GM21423 (cell line): ENCODE results near the gene UBASH3B.
A peak's percentile ranks its signal among the peaks of the same experiment; 100 is the strongest.
"Not testable (repeated sequence)": the region's sequence is repeated elsewhere in the genome, so short reads cannot be mapped to it uniquely, and the experiment has no call there.

ENCODE experiments used
- ATAC-seq: cut with Tn5 transposase; IDR thresholded peaks from one replicate; pipeline ENCODE4 v1.9.1; 2021; ENCODE audit warnings: mild to moderate bottlenecking, moderate library complexity; ENCODE audit not compliant: unreplicated experiment

UBASH3B gene, protein sequence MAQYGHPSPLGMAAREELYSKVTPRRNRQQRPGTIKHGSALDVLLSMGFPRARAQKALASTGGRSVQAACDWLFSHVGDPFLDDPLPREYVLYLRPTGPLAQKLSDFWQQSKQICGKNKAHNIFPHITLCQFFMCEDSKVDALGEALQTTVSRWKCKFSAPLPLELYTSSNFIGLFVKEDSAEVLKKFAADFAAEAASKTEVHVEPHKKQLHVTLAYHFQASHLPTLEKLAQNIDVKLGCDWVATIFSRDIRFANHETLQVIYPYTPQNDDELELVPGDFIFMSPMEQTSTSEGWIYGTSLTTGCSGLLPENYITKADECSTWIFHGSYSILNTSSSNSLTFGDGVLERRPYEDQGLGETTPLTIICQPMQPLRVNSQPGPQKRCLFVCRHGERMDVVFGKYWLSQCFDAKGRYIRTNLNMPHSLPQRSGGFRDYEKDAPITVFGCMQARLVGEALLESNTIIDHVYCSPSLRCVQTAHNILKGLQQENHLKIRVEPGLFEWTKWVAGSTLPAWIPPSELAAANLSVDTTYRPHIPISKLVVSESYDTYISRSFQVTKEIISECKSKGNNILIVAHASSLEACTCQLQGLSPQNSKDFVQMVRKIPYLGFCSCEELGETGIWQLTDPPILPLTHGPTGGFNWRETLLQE

GRCh38 chr11:122655527-122656072 lies at the start of gene UBASH3B:
Gene UBASH3B, plus strand, starts transcription at chr11:122655722. Its CDS starts 328 bp downstream, at chr11:122656050.
- ATAC-seq = peak; percentile 69

GRCh38 chr11:122607162-122607561 lies 48.4 kb upstream of the UBASH3B start:
- ATAC-seq = not testable (repeated sequence)

DNA sequence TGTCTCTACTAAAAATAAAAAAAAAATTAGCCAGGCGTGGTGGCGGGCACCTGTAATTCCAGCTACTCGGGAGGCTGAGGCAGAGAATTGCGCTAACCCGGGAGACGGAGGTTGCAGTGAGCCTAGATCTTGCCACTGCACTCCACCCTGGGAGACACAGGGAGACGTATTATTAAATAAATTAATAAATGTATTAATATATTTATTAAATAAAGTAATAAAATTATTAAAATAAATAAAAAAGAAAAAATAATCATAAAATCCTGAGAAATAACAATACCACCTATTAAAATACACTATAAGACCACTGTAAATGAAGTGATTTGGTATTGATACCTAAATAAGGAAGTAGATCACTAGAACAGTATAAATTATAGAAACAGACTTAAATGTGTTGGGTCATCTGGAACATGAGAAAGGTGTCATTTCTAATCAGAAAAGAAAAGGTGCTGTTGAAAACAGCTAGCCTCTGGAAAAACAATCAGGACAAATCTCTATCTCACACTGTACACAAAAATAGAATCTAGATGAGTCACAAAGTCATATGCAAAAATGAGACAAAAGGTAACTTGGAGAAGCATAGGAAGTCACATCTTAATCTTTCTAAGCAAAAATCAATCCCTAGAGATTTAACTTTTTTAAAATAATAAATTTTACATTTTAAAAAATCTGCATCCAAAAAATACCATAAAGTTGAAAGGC lies 43.2 kb upstream of the UBASH3B start:
- ATAC-seq = no peak

GRCh38 chr11:122616718-122617117 lies 38.8 kb upstream of the UBASH3B start:
- no peak for ATAC-seq

DNA sequence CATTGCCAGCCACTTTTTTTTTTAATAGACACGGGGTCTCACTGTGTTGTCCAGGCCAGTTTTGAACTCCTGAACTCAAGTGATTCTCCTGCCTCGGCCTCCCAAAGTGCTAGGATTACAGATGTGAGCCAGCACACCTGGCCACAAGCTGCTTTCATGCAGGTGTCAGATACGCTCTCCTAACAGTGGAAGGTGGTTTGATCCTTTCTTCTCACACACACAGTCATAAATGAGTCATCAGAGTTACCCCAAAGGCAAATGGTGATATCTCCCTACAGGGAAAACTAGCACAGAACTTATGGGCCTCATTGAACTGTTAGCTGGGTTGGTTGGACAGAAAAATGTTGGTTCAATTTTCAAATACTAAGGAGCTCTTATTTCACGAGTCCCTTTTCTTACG lies 38.2 kb upstream of the UBASH3B start:
- no peak for ATAC-seq

DNA sequence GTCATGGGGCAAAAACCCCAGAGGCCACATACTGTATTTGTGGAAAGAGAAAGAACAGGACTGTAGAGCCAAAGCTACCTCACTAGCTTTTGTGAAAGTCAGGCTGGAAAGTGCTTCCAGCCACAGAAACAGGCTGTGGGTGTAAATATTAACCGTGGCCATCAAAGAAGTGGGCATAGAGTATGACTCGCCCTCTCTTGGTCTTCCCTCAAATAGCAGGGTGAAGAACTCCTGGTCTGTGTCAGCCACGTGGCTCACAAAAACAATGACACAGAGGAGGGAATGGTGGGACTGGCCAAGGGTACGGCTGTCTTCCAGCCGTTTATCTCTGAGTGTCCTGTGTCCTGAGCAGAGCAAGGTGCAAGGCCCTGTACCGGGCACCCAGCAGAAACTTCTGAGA lies 37.6 kb upstream of the UBASH3B start:
- ATAC-seq = no peak

GRCh38 chr11:122618927-122619326 lies 36.6 kb upstream of the UBASH3B start:
- no peak for ATAC-seq

GRCh38 chr11:122619757-122620156 lies 35.8 kb upstream of the UBASH3B start:
- no peak for ATAC-seq

- ATAC-seq = not testable (repeated sequence)
These were observed 30.0 kb upstream of the UBASH3B start for GRCh38 chr11:122625501-122625900.

DNA sequence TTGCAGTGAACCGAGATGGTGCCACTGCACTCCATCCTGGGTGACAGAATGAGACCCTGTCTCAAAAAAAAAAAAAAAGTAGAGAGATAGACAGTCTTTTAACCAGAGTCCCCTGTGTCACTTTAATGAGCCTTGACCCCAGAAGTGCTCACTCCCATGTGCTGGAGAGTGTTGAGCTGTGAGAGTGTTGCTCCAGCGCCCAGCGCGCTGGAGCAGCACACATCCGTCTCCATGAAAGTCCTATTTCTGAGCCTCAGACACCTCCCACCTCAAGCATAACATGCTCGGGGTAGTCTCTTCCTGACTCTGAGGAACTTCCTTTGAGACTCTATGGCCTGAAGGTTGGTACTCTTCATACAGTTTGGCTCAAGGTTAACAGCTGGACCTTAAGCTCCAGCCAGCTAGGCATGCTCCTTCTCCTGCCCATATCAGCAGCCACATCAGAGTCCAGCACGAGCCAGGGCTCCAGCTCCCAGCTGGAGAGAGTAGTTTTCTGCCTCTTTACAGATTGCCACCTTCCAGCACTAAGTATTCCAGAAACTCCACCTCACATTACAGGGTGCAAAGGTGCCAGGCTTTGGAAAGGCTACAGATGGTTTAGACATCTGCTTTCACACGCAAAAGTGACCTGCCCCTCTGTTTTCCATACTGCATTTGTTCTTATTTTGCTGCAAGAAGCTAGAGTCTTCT lies 29.4 kb upstream of the UBASH3B start:
- ATAC-seq = no peak

- ATAC-seq = no peak
These were observed 27.8 kb upstream of the UBASH3B start for GRCh38 chr11:122627745-122628144.

DNA sequence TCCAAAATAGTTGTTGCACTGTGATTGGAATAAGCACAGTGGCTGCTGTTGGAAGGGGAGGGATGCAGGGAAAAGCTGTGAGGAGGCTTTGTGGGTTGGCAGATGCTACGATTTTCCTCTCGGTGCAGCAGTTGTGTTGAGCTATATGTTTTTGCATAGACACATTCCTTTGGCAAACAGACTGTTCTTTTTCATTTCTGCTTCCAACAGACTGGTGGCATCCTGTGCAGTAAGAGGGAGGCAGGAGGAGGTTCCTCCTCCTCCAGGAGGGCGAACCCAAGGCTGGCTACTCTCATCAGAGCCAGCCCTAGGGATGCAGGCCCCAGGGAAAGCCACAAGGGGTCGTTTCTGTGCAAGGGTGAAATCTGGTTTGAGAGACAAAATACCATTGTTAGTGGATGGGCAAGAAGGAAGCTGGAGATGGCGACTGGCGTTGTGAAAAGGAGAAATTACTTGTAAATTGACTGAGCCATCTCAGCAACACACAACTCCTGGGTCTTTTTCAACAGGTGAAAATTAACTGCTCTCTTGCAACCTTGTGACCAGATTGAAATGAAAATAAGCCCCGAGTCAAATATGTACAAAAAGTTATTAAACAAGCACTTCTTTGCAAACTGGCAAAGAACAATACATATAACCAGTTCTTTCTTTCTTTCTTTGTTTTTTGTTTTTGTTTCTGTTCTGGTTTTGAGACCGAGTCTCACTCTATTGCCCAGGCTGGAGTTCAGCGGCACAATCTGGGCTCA lies 26.5 kb upstream of the UBASH3B start:
- ATAC-seq = no peak

DNA sequence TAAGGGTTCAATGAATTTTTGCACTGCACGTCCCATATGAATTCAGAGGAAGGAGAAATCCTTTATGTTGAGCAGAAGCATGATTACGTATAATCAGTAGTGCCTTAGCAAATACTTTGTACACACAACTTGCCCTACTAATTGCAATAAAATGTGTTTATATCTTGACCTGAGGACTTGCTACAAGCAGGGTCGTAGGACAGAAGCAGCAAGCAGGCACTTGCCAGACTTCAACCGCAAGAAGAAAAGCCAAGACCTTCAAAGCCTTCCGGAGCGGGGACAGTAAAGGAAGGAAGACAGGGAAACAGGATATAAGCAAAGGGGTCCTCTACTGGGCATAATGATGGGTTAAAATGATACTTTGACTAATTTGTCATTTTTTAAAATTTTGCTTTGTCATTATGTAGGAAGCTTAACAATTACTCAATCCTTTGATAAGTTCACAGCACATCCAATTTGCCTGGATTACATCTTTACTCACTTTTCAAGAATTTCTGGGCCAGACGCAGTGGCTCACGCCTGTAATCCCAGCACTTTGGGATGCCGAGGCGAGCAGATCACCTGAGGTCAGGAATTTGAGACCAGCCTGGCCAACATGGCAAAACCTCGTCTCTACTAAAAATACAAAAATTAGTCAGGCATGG lies 23.2 kb upstream of the UBASH3B start:
- no peak for ATAC-seq

- ATAC-seq = no peak
These were observed 22.2 kb upstream of the UBASH3B start for GRCh38 chr11:122633219-122633829.

GRCh38 chr11:122634501-122634900 lies 21.0 kb upstream of the UBASH3B start:
- ATAC-seq = no peak

- no peak for ATAC-seq
These were observed 18.0 kb upstream of the UBASH3B start for GRCh38 chr11:122637541-122637940.

DNA sequence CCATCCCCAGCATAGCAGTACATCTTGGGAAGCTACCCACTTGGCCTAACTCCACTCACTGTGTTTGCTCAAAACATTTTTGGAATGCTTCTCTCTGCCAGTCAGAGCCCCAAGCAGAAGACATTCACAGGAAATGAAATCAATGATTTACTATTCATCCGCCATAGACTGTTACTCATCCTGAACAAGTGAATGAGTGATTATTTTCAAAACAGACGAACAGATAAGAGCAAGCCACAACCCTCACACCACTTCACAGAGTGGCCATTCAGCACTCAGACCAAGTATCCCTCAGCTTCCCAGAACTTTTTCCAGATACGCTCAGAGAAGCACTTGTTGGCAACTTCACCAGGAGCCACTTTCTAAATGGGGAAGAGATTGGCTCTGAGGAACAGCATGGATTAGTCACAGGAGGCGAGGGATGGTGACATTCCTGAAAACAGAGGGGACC lies 13.0 kb upstream of the UBASH3B start:
- ATAC-seq = no peak

DNA sequence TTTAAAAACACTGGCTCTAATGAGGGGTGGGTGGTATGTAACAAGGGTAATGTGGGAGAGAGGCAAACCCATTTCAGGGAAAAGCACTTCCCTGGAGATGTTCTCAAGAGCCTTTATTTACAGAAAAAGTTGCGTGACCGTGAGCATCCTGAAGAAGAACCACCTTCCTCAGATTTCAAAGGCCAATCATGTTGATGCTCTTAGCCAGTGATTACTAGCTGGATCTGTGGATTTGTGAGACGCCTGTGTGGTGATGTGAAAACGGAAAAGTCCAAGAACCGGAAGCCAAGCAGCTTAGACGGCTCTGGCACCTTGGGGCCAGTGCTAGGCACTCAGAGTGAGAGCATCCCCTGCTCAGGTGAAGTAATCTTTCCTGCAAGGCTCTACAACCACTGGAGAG lies 12.6 kb upstream of the UBASH3B start:
- ATAC-seq = no peak

- ATAC-seq = no peak
These were observed 9.7 kb upstream of the UBASH3B start for GRCh38 chr11:122645847-122646246.
